NK-92 (cell line): ENCODE measurements around the gene PDAP1.
"Not testable (repeated sequence)": the region's sequence is repeated elsewhere in the genome, so short reads cannot be mapped to it uniquely, and the experiment has no call there.

ENCODE experiments used
- DNase-seq: peaks from one replicate; lab custom pipeline; 2025; ENCODE audit not compliant: unreplicated experiment; lab: John Stamatoyannopoulos, UW

PDAP1 gene

GRCh38 chr7:99408379-99409191 is at the start of gene PDAP1, which contains the start of gene BUD31:
TSS of gene PDAP1 (minus strand) at chr7:99408597. CDS start at chr7:99408548, 49 bp downstream.
TSS of gene BUD31 (plus strand) at chr7:99408969. CDS start at chr7:99411093, 2,124 bp downstream.
- peak; percentile 77 for DNase-seq

- no peak for DNase-seq
These were observed 49.5 kb upstream of the PDAP1 start for GRCh38 chr7:99457650-99458493.

- no peak for DNase-seq
These were observed 48.8 kb upstream of the PDAP1 start for GRCh38 chr7:99457050-99457649.

- no peak for DNase-seq
These were observed 47.9 kb upstream of the PDAP1 start for GRCh38 chr7:99456288-99456687.

- DNase-seq: no peak
These were observed 47.5 kb upstream of the PDAP1 start for GRCh38 chr7:99455874-99456273.

- no peak for DNase-seq
These were observed 44.7 kb upstream of the PDAP1 start for GRCh38 chr7:99453105-99453504.

GRCh38 chr7:99452541-99452940 is 44.1 kb upstream of the PDAP1 start:
- DNase-seq: no peak

- no peak for DNase-seq
These were observed 43.5 kb upstream of the PDAP1 start for GRCh38 chr7:99451936-99452335.

- no peak for DNase-seq
These were observed 40.9 kb upstream of the PDAP1 start for GRCh38 chr7:99449326-99449725.

- DNase-seq: no peak
These were observed 40.5 kb upstream of the PDAP1 start for GRCh38 chr7:99448855-99449254.

- no peak for DNase-seq
These were observed 39.5 kb upstream of the PDAP1 start for GRCh38 chr7:99447943-99448342.

GRCh38 chr7:99446096-99446495 is 37.7 kb upstream of the PDAP1 start:
- no peak for DNase-seq

- no peak for DNase-seq
These were observed 31.8 kb upstream of the PDAP1 start for GRCh38 chr7:99440195-99440594.

GRCh38 chr7:99438573-99439480 is 30.4 kb upstream of the PDAP1 start, which contains the start of the genes CPSF4 and PTCD1:
TSS of gene CPSF4 (plus strand) at chr7:99438943. CDS start at chr7:99439083, 140 bp downstream.
TSS of gene PTCD1 (minus strand) at chr7:99438798. CDS start at chr7:99435242, 3,556 bp downstream.
- DNase-seq: no peak

GRCh38 chr7:99437946-99438572 is 29.7 kb upstream of the PDAP1 start:
- DNase-seq: no peak

GRCh38 chr7:99433158-99433557 is 24.8 kb upstream of the PDAP1 start:
- no peak for DNase-seq

GRCh38 chr7:99431756-99432540 is 23.6 kb upstream of the PDAP1 start:
- DNase-seq: not testable (repeated sequence)

- no peak for DNase-seq
These were observed 21.4 kb upstream of the PDAP1 start for GRCh38 chr7:99429756-99430155.

- no peak for DNase-seq
These were observed 20.7 kb upstream of the PDAP1 start for GRCh38 chr7:99428972-99429566.
